Motor neuron (in vitro differentiated cells): ENCODE results near the gene INO80D. TPM values are rescaled to one million over a fixed set of nuclear protein-coding genes. Genes with fewer than 3 reads are reported as not detected.
"Not testable (repeated sequence)": the region's sequence is repeated elsewhere in the genome, so short reads cannot be mapped to it uniquely, and the experiment has no call there.

ENCODE experiments used
- ATAC-seq, 8 experiments: fragments of 200-7000 bp; cut with Tn5 transposase; replicated peaks in 6 of 8; 2 replicates each; pipeline ENCODE4 v1.8.0; 2021; ENCODE audit warnings: mild to moderate bottlenecking in 8 of 8, moderate library complexity in 8 of 8
- H3K27ac ChIP-seq, 2 donors: fragments of 250-450 bp; sonication (Bioruptor Pico); 2 replicates each; pipeline ENCODE4 v1.9.0; 2021; ENCODE audit warnings: antibody characterized with exemption in 2 of 2, mild to moderate bottlenecking in 2 of 2, moderate library complexity in 1 of 2
- H3K4me1 ChIP-seq, 2 donors: fragments of 250-450 bp; sonication (Bioruptor Pico); replicated peaks in 1 of 2; 2 replicates each; pipeline ENCODE4 v1.6.1; 2021; ENCODE audit warnings: antibody characterized with exemption in 2 of 2, mild to moderate bottlenecking in 2 of 2, moderate library complexity in 1 of 2
- H3K4me3 ChIP-seq, 5 donors: fragments of 250-450 bp; sonication (Bioruptor Pico); 2 replicates each; pipeline ENCODE4 v1.9.0; 2021; ENCODE audit warnings: antibody characterized with exemption in 5 of 5, mild to moderate bottlenecking in 5 of 5, moderate library complexity in 4 of 5
- WGBS, 10 experiments: fragments of 450-650 bp; shearing (Covaris generic); methylation state at CpG; one replicate each; pipeline ENCODE4 v1.0.0; 2022; 5-methylcytosine and 5-hydroxymethylcytosine counted together
- in situ Hi-C, 9 experiments: fragments of 400-800 bp; cut with MboI; loops; one replicate each; pipeline ENCODE4 v1.15.0; 2021; ENCODE audit warnings: low sequenced_read_pairs in 9 of 9, low pct_unique_long_range_greater_than_20kb in 2 of 9; ENCODE audit not compliant: unreplicated experiment in 9 of 9
- total RNA-seq, 8 experiments: library from RNA; unstranded; fragments of 300-600 nt; gene quantifications; 2 replicates each; pipeline versions ENCODE4 v1.2.3 to v1.2.4, GENCODE V29; 2022

INO80D gene
- total RNA-seq, 8 experiments from 2014 or later, result 5.8 to 15.3 (median 10.7) TPM

- ATAC-seq, result peak in 7 of 8 experiments; percentile 35 to 63 (median 49)
- Histone ChIP-seq H3K4me3 (no peak overlapping the region), H3K4me1 (peaks cover 0 to 5% of the 10 kb centered on the region in 2 donors), H3K27ac (no peak overlapping the region)
- in situ Hi-C loops, result no loop called here
- 11 to 80% (median 37%) methylated on average over 1 of the region's 1 CpG; no CpG with 5 or more reads in 2 of the 10 experiments for WGBS, 10 experiments
Measured at GRCh38 chr2:206002440-206002839, 83.5 kb downstream of the INO80D start.

DNA sequence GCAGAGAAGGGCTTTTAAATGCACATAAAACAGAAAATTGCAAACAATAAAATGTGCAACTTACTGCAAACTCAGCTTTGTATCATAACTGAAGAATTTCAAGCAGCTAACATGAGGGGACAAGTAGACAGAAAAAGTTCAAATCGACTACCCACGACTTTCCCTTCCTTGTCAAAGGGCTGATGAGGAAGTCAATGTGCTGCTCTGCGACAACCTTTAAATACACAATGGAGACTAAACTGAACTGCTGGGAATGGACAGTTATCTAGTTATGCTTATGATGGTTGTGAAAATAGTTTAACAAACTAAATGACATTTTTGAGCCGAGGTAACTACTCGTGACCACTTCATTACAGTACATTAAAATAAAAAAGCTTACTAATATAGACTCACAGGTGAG, 84.1 kb downstream of the INO80D start:
- H3K4me3 ChIP-seq, result no peak overlapping the region
- in situ Hi-C loops, result no loop called here
- H3K4me1 ChIP-seq, result peaks cover 0 to 5% of the 10 kb centered on the region in 2 donors
- 14 to 98% (median 82%) methylated on average over 2 to 5 of the region's 5 CpGs; no CpG with 5 or more reads in 1 of the 10 experiments for WGBS, 10 experiments
- no peak overlapping the region for H3K27ac ChIP-seq
- ATAC-seq, result no peak

DNA sequence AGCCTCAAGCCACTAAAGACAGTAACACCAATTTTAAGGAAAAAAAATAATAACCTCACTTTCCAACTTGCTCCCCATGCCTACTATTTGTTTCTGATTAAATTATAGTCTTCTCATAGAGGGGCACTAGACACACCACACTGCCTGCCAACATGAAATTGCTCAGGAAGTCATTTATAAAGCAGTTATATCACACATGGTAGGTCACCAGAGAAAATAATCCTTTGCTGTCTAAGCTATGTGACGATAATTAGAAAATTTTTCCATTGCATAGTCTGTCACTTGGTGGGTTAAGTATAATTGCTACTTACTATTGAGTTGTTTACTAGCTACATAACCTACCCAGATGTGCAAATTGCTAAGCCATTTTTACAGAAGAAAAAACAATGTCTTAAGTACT, 85.2 kb downstream of the INO80D start:
- in situ Hi-C loops, result no loop called here
- WGBS, 10 experiments, result 100% methylated on average over 1 of the region's 1 CpG; no CpG with 5 or more reads in 5 of the 10 experiments
- no peak overlapping the region for H3K27ac ChIP-seq
- ATAC-seq, result no peak
- peaks cover 0 to 5% of the 10 kb centered on the region in 2 donors for H3K4me1 ChIP-seq
- H3K4me3 ChIP-seq, result no peak overlapping the region

DNA sequence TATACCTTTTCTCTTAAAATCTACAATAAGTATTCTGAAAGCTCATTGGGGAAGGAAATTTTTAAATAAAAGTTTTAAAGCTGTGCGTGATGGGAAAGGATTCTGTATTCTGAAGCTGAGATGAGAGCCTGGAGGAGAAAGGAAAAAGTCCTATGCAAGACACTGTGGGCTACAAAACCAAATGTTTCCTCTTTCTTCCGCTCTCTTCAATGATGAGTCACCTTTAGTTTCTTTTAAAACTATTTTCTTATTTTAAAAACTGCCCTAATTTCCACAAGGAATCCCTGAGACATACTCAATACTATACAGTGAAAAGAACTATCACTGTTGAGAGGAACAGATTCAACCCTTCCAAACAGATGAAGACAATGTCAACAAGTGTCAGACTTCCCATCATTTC, 87.4 kb downstream of the INO80D start:
- H3K27ac ChIP-seq, result no peak overlapping the region
- H3K4me1 ChIP-seq, result peaks cover 0 to 5% of the 10 kb centered on the region in 2 donors
- whole genome bisulfite sequencing, 10 experiments, result 81 to 100% (median 100%) methylated on average over 1 to 2 of the region's 2 CpGs
- no peak for ATAC-seq
- H3K4me3 ChIP-seq, result no peak overlapping the region
- in situ Hi-C loops, result no loop called here

DNA sequence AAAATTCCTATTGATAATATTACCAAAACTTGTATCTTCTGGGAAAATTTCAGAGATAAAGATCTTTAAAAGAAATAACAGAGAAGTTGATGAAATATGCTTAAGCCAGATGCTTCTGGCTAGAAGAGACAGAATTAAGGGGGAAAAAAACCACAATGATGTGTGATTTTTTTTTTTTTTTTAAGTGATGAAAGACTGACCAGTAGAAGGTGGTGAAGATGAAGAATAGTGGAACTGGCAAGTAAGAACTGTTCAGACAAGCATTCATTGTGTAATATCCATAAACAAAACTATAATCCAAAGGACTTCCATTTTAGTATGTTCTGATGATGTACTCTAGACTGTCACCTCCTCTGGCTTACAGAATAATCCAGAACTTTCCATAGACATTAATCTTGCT, 89.8 kb downstream of the INO80D start:
- Histone ChIP-seq H3K4me3 (no peak overlapping the region), H3K27ac (no peak overlapping the region), H3K4me1 (no peaks in the 10 kb centered on the region)
- in situ Hi-C loops, result no loop called here
- peak in 1 of 8 experiments; percentile 15 for ATAC-seq

- Histone ChIP-seq H3K27ac (no peak overlapping the region), H3K4me1 (no peaks in the 10 kb centered on the region), H3K4me3 (no peak overlapping the region)
- in situ Hi-C loops, result no loop called here
- ATAC-seq, result peak in 1 of 8 experiments; percentile 39
- 86 to 100% (median 100%) methylated on average over 1 of the region's 1 CpG; no CpG with 5 or more reads in 3 of the 10 experiments for WGBS, 10 experiments
Measured at GRCh38 chr2:205995260-205995659, 90.7 kb downstream of the INO80D start.

DNA sequence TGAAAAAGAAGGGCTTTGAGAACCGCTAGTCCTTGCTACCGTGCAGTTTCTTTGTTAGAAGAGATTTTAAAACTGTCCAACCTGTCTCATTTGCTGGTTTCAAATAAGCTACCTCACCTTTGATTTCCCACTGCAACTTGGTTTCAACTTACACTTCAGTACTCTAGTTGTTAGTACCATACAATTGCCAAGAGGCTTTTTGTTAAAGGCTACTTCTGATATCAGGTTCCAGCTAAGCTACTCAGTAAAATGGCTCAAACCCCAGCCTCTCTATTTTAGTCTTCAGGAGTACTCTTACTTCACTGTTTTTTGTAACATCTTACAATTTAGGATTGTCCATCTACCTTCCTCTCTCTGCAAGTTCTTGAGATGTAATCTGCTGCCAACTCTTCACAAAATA, 91.6 kb downstream of the INO80D start:
- Histone ChIP-seq H3K27ac (no peak overlapping the region), H3K4me1 (no peaks in the 10 kb centered on the region), H3K4me3 (no peak overlapping the region)
- in situ Hi-C loops, result no loop called here
- 90 to 100% (median 94%) methylated on average over 1 to 2 of the region's 2 CpGs; no CpG with 5 or more reads in 3 of the 10 experiments for WGBS, 10 experiments
- no peak for ATAC-seq

DNA sequence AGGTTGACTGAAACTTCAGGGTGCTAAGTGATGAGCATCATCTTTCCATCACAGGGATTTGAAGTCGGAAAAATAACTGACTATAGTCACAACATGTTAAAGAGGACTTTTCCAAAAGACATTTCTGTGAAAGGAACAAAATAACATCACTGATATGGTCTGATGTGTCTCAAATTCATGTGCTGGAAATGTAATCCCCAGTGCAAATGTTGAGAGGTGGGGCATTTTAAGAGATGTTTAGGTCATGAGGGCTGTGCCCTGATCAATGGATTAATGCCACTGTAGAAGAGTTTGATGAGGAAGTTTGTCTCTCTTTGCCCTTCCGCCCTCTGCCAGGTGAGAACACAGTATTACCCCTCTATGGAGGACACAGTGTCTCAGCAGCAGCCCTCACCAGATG, 95.9 kb downstream of the INO80D start:
- H3K4me3 ChIP-seq, result no peak overlapping the region
- H3K27ac ChIP-seq, result no peak overlapping the region
- 71 to 100% (median 92%) methylated on average over 1 to 2 of the region's 2 CpGs; no CpG with 5 or more reads in 4 of the 10 experiments for WGBS, 10 experiments
- no peaks in the 10 kb centered on the region for H3K4me1 ChIP-seq
- in situ Hi-C loops, result no loop called here
- ATAC-seq, result peak in 2 of 8 experiments; percentile 17 to 48

DNA sequence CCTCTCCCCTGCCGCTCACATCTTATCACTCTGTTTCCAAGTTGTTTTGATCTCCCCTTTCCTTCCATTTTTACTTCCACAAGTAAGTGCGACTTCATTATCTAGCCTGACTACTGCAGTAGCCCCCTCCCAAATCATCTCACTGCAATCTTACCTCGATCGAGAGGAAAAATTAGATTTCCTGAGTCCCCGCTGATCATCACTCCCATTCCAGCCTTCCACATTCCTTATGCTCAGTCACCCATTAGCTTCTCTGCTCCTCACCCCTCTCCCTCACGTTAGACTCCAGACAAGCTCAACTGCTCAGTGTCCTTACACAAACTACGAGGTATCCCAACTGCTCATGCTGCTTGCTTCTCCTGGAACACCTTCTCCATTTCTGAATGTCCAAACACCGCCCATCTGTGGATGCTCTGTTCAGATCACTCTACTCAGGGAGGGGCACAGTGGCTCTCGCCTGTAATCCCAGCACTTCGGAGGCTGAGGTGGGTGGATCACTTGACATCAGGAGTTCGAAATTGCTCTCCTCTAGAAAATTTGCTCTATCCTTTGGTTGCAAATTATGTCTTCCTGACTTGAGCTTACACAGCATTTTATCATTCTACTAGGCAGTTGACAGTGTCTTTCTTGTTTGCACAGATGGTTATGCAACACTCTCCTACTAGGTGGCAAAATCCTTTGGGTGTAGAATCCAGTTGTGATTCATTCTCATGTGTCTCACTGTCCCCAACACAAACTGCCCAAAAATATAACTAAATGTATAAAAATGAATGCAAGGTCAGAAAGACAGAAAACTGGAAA, 96.5 kb downstream of the INO80D start:
- no peaks in the 10 kb centered on the region for H3K4me1 ChIP-seq
- no peak overlapping the region for H3K27ac ChIP-seq
- ATAC-seq, result peak in 2 of 8 experiments; percentile 27 to 50
- no peak overlapping the region for H3K4me3 ChIP-seq
- WGBS, 10 experiments, result 72 to 100% (median 87%) methylated on average over 1 to 10 of the region's 11 CpGs; no CpG with 5 or more reads in 1 of the 10 experiments
- in situ Hi-C loops, result no loop called here

GRCh38 chr2:205988681-205989080, 97.3 kb downstream of the INO80D start:
- H3K27ac ChIP-seq, H3K4me1 ChIP-seq, in situ Hi-C loops, ATAC-seq, H3K4me3 ChIP-seq: not testable (repeated sequence)
- WGBS, 10 experiments, result 80 to 100% (median 91%) methylated on average over 1 of the region's 1 CpG; no CpG with 5 or more reads in 6 of the 10 experiments

GRCh38 chr2:205988274-205988673, 97.7 kb downstream of the INO80D start:
- no peak overlapping the region for H3K4me3 ChIP-seq
- H3K27ac ChIP-seq, result no peak overlapping the region
- no peaks in the 10 kb centered on the region for H3K4me1 ChIP-seq
- WGBS, 10 experiments, result 63 to 98% (median 91%) methylated on average over 2 to 5 of the region's 6 CpGs; no CpG with 5 or more reads in 2 of the 10 experiments
- in situ Hi-C loops, result no loop called here
- no peak for ATAC-seq

GRCh38 chr2:205986334-205986733, 99.6 kb downstream of the INO80D start:
- in situ Hi-C loops, H3K4me1 ChIP-seq, ATAC-seq, H3K4me3 ChIP-seq, H3K27ac ChIP-seq: not testable (repeated sequence)
- 75 to 100% (median 92%) methylated on average over 4 to 6 of the region's 9 CpGs; no CpG with 5 or more reads in 3 of the 10 experiments for WGBS, 10 experiments

- no peaks in the 10 kb centered on the region for H3K4me1 ChIP-seq
- ATAC-seq, result no peak
- H3K4me3 ChIP-seq, result no peak overlapping the region
- in situ Hi-C loops, result no loop called here
- H3K27ac ChIP-seq, result no peak overlapping the region
- WGBS, 10 experiments, result 75 to 100% (median 92%) methylated on average over 2 to 6 of the region's 6 CpGs
Measured at GRCh38 chr2:205984381-205984780, 101.6 kb downstream of the INO80D start.
